Adrenal gland (tissue), 12 donors: ENCODE data around the gene CNGA3. TPM values are rescaled to one million over a fixed set of nuclear protein-coding genes. Genes with fewer than 3 reads are reported as not detected.

Experiments
- DNase-seq, 7 donors: peaks; one replicate each; pipeline ENCODE4 v3.0.0-alpha.2; 2019 to 2020
- H3K27ac ChIP-seq, 5 donors: fragments of 200-600 bp; sonication (generic) in 4 of 5; 1 replicate in 3 of 5; 2 replicates in 2 of 5; pipeline versions ENCODE4 v1.5.1 to v1.8.0; 2016 to 2020; ENCODE audit warnings: mild to moderate bottlenecking in 1 of 5
- H3K27me3 ChIP-seq: fragments of 200-600 bp; 2 replicates; pipeline ENCODE4 v1.8.0; 2021
- H3K36me3 ChIP-seq, 2 donors: fragments of 200-600 bp; replicated peaks in 1 of 2; 1 replicate in 1 of 2; 2 replicates in 1 of 2; pipeline versions ENCODE4 v1.5.1 to v1.8.0; 2018 to 2022
- H3K4me1 ChIP-seq, 2 donors: fragments of 200-600 bp; replicated peaks in 1 of 2; 1 replicate in 1 of 2; 2 replicates in 1 of 2; pipeline versions ENCODE4 v1.5.1 to v1.8.0; 2018 to 2021
- H3K4me3 ChIP-seq, 4 donors: fragments of 200-600 bp; sonication (generic) in 3 of 4; one replicate each; pipeline ENCODE4 v1.5.1; 2016 to 2018
- H3K9me3 ChIP-seq, 3 donors: fragments of 200-600 bp; sonication (generic) in 1 of 3; replicated peaks in 1 of 3; 1 replicate in 2 of 3; 2 replicates in 1 of 3; pipeline versions ENCODE4 v1.5.1 to v1.8.0; 2016 to 2021
- POLR2A ChIP-seq, 2 donors: fragments of 450-650 bp; IDR thresholded peaks; one replicate each; pipeline ENCODE4 v1.6.1; 2017; ENCODE audit warnings: antibody characterized with exemption in 2 of 2, mild to moderate bottlenecking in 2 of 2, moderate library complexity in 1 of 2
- WGBS, 4 donors: extraction: QIAGEN DNeasy Blood & Tissue Kit in 2 of 4; methylation state at CpG; one replicate each; pipeline versions ENCODE4 v1.1.5 to v1.1.7; 2013 to 2017; 5-methylcytosine and 5-hydroxymethylcytosine counted together
- intact Hi-C, 2 donors: fragments of 100-400 bp; cut with DNase I; formaldehyde crosslinking; loops; one replicate each; pipeline versions ENCODE4 v1.14.1 to v1.15.0; 2022 to 2023
- polyA plus RNA-seq, 3 donors: library from polyadenylated mRNA; stranded (reverse); fragments of 200-250 nt in 2 of 3; fragments of 350-450 nt in 1 of 3; fragmentation: Illumina TruSeq in 1 of 3; extraction: RNeasy Lipid Tissue Mini Kit (QIAGEN cat#74804) in 1 of 3; gene quantifications; one replicate each; pipeline ENCODE4 v1.2.3, GENCODE V29; 2013 to 2014
- total RNA-seq, 9 donors: library from RNA; depleted of rRNA in 4 of 9; stranded (reverse); fragments of >200 nt in 4 of 9; fragments of 120-200 nt in 1 of 9; fragmentation: NEBNext Ultra II Directional in 1 of 9; extraction: Animal tissue kit (Norgen Biotek cat#: 25700) in 1 of 9; gene quantifications; one replicate each; pipeline versions ENCODE4 v1.1.0 to v1.2.4, GENCODE V29; 2013 to 2023
- TF ChIP-seq, protein P1 (sequence below), 6 experiments: fragments of 450-650 bp in 4 of 6; fragments of 200-600 bp in 2 of 6; sonication (generic) in 1 of 6; IDR thresholded peaks; 1 replicate in 5 of 6; 2 replicates in 1 of 6; pipeline versions ENCODE4 v1.5.1 to v1.8.0; 2016 to 2021; ENCODE audit warnings: antibody characterized with exemption in 6 of 6, mild to moderate bottlenecking in 2 of 6, moderate library complexity in 1 of 6
- donor health status: healthy with polysubstance abuse.
- donor health status: Bipolar disorder and iron deficiency.
- donor health status: DM: yes; HTN: yes; CAD: no.
- donor health status: DM: no; HTN: no; CAD: no.
- donor health status: DM: no; HTN: no; CAD: no.
- donor health status: DM: yes; HTN: yes; CAD: no.

CNGA3 gene
- total and polyA plus RNA-seq, 12 donors = 0.07 to 0.28 (median 0.16) TPM; not detected in 5

GRCh38 chr2:98388601-98389250 lies 42.5 kb downstream of the CNGA3 start:
- Histone ChIP-seq H3K4me1 (no peaks in the 10 kb centered on the region), H3K4me3 (no peak overlapping the region), H3K9me3 (no peaks in the 10 kb centered on the region), H3K36me3 (no peaks in the 10 kb centered on the region), H3K27me3 (no peaks in the 10 kb centered on the region), H3K27ac (no peak overlapping the region)
- no peak for DNase-seq
- WGBS, 4 donors = 74 to 87% (median 85%) methylated on average over 15 to 17 of the region's 17 CpGs
- TF ChIP-seq POLR2A (IDR thresholded peaks at IDR 0.05) = no peak
- TF ChIP-seq, protein P1, sequence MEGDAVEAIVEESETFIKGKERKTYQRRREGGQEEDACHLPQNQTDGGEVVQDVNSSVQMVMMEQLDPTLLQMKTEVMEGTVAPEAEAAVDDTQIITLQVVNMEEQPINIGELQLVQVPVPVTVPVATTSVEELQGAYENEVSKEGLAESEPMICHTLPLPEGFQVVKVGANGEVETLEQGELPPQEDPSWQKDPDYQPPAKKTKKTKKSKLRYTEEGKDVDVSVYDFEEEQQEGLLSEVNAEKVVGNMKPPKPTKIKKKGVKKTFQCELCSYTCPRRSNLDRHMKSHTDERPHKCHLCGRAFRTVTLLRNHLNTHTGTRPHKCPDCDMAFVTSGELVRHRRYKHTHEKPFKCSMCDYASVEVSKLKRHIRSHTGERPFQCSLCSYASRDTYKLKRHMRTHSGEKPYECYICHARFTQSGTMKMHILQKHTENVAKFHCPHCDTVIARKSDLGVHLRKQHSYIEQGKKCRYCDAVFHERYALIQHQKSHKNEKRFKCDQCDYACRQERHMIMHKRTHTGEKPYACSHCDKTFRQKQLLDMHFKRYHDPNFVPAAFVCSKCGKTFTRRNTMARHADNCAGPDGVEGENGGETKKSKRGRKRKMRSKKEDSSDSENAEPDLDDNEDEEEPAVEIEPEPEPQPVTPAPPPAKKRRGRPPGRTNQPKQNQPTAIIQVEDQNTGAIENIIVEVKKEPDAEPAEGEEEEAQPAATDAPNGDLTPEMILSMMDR (IDR thresholded peaks at IDR 0.05) = no peak
- intact Hi-C loops = loop anchor here (5.0 kb wide), 2 partner anchors 581 to 686 kb away; no protein-coding TSS in a partner anchor

GRCh38 chr2:98389251-98389605 lies 43.0 kb downstream of the CNGA3 start:
- Histone ChIP-seq H3K4me1 (no peaks in the 10 kb centered on the region), H3K9me3 (no peaks in the 10 kb centered on the region), H3K36me3 (no peaks in the 10 kb centered on the region), H3K27ac (no peak overlapping the region), H3K4me3 (no peak overlapping the region), H3K27me3 (no peaks in the 10 kb centered on the region)
- intact Hi-C loops = loop anchor here (5.0 kb wide), 2 partner anchors 582 to 687 kb away; no protein-coding TSS in a partner anchor
- 82 to 100% (median 87%) methylated on average over 4 of the region's 4 CpGs for WGBS, 4 donors
- TF ChIP-seq, protein P1 (IDR thresholded peaks at IDR 0.05) = no peak
- no peak for TF ChIP-seq POLR2A (IDR thresholded peaks at IDR 0.05)
- no peak for DNase-seq

DNA sequence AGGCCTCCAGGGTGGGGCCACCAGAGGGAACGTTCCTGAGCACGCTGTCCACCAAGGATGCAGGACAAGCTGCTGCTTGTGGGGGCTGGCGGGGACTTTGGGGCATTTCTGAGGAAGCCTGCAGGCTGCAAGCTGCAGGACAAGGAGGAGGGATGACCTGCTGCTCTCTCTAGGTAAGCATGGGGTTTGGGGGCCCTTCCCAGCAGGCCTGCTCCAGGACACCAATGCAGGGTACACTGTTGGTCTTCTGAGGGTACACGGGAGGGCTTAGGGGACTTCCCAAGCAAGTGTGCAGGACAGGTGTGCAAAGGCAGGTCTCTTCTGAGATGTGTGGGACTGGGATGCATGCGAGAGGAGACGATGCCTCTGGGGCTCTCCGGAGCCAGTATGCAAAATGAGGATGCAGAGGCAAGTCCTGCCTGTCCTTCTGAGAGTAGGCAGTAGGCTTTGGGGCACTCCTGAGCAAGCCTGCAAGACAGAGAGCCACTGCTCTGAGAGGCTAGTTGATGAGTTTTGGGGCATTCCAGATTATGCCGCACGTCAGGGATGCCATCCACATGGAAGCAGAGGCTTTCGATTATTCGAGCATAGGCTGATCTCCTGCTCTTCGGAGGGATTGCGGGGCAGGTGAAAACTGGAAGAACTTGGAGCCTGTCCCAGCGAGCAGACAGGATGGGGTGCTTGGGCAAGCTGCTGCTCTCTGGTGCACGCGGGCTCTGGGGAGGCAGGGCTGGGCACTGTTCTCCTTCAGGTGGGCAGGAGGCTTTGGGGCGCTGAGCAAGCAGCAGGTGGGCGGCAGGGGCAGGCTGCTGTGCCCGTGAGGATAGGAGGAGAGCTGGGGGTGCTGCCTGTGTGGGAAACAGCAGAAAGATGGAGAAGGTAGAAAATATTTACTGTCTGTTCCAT lies 44.6 kb downstream of the CNGA3 start:
- DNase-seq = no peak
- H3K4me1 ChIP-seq = no peaks in the 10 kb centered on the region
- no peak overlapping the region for H3K4me3 ChIP-seq
- TF ChIP-seq POLR2A (IDR thresholded peaks at IDR 0.05) = no peak
- TF ChIP-seq, protein P1 (IDR thresholded peaks at IDR 0.05) = no peak
- intact Hi-C loops = no loop called here
- H3K27me3 ChIP-seq = no peaks in the 10 kb centered on the region
- WGBS, 4 donors = 79 to 87% (median 86%) methylated on average over 14 to 19 of the region's 19 CpGs
- no peak overlapping the region for H3K27ac ChIP-seq
- no peaks in the 10 kb centered on the region for H3K9me3 ChIP-seq
- no peaks in the 10 kb centered on the region for H3K36me3 ChIP-seq

DNA sequence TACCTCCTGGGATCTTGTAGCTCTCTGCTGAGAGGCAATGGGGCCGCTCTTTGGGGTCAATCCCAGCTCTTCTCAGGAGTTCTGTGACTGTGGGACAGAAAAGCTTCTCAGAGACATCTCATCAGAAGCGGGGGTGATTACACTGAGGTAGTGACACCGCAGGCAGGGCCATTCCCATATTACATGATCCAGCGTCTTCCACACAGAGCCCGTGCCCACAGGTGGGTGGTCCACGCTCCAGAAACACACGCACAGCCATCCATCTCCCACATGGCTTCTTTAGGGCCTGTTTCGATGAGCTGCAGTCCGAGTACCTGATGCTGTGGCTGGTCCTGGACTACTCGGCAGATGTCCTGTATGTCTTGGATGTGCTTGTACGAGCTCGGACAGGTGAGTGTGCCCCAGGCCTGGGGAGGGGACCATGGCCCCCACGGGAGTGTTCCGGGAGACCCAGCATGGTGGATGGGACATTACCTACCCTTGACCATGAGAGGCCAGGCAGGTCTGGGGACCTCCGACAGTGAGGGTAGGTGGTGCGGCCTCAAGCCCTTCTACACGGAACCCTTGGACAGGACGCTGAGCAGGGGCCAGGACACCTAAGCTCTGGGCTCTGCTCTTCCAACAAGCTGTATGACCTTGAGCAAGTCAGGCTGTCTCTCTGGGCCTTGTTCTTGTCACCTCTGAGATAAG lies 45.5 kb downstream of the CNGA3 start:
- H3K9me3 ChIP-seq = no peaks in the 10 kb centered on the region
- H3K27ac ChIP-seq = no peak overlapping the region
- no peaks in the 10 kb centered on the region for H3K27me3 ChIP-seq
- TF ChIP-seq, protein P1 (IDR thresholded peaks at IDR 0.05) = no peak
- TF ChIP-seq POLR2A (IDR thresholded peaks at IDR 0.05) = no peak
- 80 to 89% (median 88%) methylated on average over 8 to 18 of the region's 18 CpGs for WGBS, 4 donors
- no peaks in the 10 kb centered on the region for H3K4me1 ChIP-seq
- H3K36me3 ChIP-seq = no peaks in the 10 kb centered on the region
- H3K4me3 ChIP-seq = no peak overlapping the region
- intact Hi-C loops = no loop called here
- DNase-seq = no peak
